Kidney capillary endothelial cell (primary cell): Measurements from ENCODE around the gene MMRN1.

ENCODE experiments used
- DNase-seq: peaks from one replicate; pipeline ENCODE4 v3.0.0-alpha.2; 2018; ENCODE audit warnings: low spot score

Gene MMRN1

DNA sequence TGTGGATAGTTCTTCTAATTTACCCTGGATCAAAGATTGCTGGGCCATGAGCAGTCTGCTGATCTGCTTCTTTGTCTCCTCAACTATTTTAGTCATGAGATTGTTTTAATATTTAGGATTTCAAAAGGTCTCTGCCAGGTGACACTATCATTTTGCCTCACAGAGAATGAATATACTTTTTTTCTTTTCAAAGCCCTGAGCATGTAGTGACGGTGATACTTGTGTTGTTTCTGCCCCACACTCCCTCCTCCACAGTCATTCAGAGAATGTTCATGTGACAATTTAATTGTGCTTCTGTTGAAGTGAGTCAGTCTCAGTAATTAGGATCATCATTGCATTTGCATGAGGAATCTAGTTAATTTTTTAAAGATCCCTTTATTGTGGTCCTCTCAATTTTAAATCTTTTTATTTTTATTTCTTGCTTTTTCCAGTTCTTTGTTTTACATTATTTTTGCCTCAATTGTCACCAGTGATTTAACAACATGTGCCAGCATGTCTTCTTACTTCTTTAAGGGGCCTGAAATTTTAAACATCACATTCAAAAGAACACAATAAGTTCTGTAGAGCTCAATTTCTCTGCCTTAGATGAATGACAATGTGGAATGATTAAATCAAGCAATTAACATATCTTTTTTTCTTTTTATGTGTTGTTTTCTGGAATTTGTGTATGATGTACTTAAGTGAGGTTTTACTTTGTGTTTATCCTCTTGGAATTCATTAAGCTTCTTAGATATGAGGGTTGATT is 12.3 kb downstream of the MMRN1 start:
- no peak for DNase-seq

DNA sequence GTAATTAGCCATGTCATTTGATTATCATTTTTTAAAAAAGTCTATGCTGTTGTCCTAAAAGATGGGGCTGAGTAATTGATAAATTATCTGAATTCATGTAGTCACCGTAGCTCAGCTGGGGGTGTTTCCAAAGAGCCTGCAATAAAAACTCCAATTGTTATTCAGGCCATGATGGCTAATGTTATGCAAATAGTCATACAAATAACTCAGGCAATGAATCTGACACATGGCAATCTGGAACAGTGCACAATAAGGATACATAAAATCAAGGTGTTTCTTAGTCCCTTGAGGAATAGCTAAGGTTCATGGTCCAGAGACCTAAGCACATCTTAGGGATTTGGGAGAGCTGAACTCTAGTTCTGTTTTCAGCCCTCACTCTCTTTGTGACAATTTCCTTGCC is 15.2 kb downstream of the MMRN1 start:
- DNase-seq, result no peak

DNA sequence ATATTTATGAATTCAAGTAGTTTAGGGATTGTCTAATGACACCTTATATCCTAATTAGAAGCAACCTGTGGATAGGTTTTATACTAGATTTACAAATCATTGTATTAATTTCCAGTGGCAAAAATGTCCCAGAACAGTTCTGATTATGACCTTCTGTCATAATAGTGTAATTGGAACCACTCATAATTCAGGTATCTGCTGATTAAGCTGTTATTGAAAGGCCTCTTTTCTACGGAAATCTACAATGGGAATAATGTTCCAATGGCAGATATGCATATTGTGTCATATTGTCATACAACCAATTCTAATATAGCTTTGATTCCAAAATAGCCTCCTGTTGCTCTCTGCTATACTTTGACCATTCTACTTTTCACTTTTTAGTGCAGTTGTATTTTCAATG is 19.0 kb downstream of the MMRN1 start:
- no peak for DNase-seq

DNA sequence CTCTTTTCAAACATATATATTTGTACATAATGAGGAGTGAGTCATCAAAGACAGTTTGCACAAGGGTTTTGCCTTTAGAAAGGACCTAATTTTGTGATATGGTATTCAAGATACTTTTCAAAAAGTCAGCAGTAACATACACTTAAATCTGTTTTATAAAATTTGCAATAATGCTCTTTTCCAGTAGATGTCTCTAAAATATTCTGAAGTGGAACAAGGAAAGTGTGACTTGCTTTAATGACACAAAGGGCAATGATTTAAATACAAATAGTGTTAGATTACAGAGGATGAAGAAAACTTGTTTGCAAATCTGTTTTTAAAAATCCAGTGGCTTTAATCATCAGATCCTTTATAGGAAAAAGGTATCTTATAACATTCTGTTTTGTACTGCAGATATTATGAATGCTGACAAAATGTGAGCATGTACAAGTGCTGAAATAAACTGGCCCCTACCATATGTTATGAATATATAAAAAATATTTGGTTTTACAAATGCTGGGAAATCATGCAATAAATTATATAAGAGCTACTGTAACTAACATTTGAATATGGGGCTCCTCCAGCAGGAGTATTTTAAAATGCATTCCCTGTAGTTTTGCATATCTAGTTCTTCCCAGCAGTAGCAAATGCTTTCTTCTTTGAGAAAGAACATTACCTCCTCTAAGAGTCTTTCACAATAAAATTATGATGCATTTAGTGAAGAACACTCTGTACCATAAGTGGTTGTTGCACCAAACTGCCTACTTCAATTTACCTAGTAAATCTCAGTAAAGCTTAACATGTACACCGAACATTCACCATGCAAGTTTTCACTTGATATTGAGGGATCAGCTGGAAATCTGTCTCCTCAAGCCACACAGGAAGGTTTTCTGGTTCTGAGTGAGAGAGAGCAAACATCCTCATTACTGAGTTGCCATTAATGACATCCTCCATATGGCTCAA is 20.2 kb downstream of the MMRN1 start:
- no peak for DNase-seq

DNA sequence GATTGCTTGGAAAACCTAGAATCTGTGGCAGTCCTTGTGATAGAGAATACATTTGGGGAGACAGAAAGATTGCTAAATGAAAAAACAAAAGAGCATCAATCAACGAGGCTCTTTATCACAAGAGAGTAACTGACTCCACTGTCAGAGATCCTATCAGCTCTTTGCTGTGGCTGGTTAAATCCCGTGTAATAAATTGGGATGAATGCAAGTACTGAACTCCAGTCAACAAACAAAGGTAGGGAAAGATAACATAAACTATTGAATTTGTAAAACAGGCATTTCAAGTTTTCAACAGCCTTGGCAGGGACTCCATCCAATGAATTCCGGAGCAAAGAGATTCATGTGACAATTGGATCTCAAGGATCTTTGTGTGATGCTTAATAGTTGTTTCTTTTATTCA is 21.3 kb downstream of the MMRN1 start:
- DNase-seq, result no peak

DNA sequence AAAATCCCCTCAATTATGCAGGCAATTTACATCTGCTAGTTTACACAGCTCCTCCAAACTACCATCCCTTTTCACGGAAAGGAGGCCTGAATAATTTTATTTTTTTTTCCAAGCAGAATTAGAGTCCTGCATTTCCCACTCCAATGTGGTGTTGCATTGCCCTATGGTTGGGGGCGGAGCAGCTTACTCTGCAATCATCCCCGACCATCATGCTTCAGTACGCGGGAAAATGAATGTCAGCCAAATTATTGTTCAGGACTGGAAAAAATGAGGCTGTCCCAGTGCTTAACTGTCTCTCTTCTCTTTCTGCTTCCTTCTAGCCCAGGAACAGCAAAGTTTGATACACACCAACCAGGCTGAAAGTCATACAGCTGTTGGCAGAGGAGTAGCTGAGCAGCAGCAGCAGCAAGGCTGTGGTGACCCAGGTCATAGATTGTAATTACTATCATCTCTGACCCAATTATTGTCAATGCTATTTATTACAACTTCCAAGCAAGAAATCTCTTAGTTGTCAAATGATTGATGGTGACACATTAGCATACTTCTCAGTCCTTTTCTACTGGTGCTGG is 28.3 kb downstream of the MMRN1 start:
- no peak for DNase-seq

DNA sequence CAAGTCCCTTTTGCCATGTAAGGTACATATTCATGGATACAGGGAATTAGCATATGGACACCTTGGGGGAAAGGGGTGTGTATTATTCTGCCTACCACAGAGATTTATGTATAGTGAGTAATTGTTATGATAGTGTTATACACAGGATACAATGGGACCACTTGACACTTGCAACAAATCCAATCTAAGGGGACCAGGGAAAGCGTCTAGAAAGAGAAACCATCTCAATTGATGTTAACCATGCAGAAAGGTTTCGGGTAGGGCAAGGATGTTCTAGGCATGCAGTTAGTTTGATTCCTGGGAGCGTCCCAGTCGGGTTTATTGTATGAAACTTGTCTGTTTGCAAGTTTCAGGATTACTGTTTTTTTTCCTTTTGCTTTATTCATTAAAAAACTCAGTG is 34.2 kb downstream of the MMRN1 start:
- no peak for DNase-seq

DNA sequence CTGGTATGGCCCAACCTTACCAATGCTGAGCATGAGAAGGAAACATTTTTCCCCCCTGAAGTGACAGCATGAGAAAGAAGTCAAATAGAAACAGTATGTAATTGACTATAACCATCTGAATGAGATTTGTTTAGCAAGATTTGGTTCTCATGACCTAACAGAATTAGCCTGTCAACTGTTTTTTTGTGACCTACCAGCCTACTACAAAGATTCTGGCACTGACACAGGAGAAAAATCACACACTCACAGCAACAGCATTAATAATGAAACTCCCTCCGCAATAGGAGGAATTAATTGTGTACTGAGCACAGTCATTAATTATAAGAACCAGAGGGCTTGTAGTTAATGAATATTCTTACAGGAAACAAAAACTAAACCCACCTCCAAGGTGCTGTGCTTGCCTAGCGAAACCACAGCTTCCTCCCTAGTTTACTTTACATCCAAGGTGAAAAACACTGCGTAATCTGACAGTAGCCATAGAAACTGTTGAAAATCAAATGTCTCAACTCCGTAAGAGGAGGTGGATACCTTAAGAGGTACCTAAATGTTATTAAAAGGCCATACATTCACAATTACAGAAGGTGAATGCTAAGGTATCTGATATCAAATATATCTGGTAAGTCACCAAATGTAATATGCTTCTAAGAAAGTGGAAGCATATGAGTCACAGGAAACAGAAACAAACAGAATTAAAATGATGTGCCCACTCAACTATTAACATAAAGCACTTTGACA is 34.9 kb downstream of the MMRN1 start:
- peak; percentile 25 for DNase-seq

DNA sequence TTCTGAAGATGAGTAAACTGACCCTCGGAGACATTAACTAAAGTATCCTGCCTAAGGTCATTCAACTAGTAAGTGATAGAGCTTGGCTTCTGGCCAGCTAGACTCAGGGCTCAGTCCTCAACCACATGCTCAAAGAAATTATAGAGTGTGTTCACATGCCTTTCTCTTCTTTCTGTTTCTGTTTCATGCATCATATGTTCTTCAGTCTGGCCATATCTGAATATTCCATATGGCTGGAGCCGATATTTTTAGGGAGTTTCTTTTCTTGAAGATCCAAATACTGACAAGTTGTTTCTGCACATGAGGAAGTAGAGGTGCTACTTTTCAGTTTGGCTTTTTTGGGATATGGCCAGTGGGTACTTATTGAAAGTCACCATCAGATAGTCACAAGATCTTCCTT is 44.9 kb downstream of the MMRN1 start:
- DNase-seq, result no peak

DNA sequence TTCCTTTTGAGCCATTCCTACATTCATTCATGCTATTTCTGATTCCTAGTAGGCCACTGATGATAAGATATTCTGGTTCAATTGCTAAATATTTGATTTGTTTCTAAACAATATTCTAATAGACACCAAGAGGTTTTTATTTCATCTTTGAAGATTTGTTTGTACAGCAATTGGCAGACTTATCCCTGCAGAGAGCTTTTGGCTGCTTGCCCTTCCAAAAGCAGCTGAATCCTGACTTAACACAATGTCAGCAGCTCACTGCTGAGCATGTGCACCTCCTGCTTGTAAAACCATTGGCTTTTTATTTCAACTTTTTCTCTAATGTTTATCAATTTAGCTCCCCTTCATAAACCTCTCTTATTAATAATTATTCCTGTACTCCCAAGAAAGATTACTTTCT is 45.3 kb downstream of the MMRN1 start:
- DNase-seq, result no peak

DNA sequence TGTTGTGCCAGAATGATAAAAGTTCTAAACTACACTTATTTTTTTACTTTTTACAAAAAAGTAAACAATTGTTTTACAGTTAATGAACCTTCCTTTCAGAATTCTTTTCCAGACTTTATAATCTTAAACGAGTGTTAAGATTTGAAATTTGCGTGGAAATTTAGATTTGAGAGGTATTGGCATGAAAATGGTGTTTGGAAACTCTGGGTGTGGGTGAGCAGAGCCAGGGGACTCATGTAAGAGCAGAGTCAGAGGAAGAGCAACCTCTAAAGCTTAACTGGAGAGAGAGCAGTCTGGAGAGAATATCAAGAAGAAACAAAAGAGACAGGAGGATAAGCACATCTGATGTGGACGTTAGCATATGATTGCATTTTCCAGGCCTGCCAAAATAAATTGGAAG is 48.2 kb downstream of the MMRN1 start:
- DNase-seq, result no peak

DNA sequence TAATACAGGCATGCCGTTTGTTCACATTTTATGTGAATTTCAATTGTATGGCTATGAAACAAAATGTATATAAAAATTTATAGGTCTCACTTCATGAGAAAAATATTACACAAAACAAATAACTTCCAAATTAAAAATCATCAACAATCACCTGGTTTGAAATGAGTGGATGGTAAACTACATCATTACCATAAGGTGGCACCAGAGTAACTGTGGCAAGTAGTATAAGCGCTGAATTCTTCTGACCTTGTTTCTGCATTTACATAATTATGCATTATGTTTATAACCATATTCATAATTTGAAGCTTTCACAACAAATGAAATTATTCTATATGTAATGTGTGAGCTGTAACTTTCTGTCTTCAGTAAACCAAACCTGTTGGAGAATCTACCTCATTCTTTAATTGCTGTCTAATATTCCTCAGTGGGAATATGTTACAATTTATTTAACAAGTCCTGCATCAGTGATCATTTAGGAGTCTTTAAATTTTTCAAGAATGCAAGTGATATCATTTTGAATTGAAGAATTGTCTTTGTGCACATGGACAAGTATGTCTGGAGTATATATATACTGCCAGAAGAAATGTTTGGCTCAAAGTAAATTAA is 55.2 kb downstream of the MMRN1 start:
- DNase-seq, result no peak

DNA sequence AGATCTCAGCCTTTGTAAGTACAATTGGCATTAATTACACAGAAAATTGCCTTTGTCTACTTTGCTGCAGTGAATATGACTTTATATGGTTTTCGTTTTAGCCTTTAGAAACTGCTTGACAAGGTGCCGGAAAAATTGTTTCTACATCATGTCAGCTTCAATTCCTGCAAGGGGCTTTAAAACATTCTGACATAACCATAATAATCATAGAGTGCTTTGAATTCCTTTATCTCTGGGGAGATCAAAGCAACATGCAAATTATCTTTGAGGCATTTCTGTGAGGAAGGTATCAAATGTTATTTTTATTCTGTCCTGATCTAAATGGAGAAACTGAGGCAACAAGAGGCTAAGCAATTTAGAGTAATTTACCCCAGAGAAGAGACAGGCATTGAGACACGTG is 57.8 kb downstream of the MMRN1 start:
- DNase-seq, result no peak

DNA sequence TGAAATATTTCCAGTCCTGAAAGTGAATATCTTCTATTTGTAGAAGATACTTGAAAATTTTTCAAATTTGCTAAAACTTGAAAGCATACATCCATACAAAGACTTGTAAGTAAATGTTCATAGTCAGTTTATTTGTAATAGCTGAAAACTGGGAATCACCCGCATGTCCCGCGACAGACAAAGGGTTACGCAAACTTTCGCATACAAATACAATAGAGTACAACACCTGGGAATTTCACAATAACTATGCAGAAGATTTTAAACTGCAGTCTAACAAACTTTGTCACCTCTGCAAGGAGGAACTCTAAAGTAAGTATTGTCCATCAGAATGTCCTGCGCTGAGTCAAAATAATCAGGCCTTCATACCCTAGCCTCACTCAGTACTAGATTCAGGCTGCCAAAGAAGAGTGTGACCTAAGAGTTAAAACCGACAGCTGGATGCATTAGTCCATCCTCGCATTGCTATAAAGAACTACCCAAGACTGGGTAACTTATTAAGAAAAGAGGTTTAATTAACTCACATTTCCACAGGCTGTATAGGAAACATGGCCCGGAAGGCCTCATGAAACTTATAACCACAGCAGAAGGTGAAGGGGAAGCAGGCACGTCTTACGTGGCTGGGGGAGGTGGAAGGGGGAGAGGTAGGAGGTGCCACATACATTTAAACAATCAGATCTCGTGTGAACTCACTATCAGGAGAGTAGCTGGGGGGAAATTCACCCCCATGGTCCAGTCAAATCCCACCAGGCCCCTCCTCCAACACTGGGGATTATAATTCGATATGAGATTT is 60.4 kb downstream of the MMRN1 start:
- no peak for DNase-seq

DNA sequence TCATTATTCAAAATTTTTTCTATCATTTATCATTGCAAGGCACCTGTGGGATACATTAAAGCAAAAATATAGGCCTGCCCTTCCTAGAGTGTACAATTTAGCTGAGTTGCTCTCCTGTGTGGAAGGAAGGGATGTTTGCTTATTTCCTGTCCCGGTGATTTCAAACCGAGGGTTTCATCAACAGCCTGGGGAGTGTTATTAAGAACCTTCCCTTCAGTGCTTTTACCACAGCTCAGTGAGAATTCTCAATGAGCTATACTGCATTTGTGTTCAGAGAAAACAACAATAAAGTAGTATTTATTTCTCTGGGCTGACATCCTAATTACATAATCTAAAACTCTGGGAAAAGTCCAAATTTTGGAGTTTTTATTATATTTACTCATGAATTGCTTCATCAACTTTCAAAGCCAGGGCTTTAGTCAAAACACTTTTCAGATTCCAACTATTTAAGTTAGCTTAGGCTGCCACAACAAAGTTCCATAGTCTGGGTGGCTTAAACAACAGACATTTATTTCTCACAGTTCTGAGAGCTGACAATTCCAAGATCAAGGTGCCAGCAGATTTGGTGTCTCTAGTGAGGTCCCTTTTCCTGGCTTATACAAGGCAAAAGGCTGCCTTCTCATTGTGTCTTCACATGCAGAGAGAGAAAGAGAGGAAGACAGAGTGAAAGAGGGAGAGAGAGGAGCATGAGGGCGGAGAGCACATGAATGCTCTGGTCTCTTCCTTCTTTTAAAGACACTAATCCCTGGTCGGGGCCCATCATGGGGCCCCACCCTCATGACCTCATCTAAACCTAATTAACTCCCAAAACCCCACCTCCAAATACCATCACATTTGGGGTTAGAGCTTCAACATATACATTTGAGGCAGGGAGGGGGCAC is 62.6 kb downstream of the MMRN1 start:
- no peak for DNase-seq

DNA sequence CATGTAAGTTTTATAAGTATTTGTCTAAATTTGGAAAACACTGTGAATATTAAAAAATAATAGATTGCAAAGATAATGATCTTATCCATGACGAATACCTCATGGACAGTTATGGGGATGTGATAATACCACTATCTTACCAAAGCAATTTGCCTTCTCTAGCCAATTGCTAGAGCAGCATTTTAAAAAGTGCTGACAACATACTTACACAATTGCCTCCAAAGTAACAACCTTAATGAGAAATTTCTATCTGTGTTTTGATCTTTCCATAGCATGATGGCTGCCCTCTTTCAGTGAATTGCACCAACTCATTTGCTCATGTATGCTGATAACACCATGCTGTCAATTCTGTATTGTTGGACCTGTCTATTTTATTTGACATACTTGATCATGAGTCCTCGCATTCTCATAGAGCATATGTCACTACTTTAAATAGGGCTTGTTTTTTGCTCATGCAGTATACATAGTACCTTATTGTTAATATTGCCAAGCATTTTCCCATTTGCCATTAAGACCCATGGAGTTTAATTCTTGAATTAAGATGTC is 87.2 kb downstream of the MMRN1 start:
- no peak for DNase-seq

DNA sequence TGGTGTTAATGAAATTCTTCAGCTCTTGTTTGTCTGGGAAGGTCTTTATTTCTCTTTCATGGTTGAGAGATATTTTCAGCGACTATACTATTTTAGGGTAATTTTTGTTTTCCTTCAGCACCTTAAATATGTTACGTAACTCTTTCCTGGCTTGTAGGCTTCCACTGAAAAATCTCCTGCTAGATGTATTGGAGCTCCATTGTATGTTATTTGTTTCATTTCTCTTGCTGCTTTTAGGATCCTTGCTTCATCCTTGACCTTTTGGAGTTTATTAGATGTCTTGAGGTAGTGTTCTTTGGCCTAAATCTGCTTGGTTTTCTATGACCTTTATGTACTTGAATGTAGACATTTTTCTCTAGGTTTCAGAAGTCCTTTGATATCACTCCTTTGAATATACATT is 93.6 kb downstream of the MMRN1 start:
- no peak for DNase-seq

DNA sequence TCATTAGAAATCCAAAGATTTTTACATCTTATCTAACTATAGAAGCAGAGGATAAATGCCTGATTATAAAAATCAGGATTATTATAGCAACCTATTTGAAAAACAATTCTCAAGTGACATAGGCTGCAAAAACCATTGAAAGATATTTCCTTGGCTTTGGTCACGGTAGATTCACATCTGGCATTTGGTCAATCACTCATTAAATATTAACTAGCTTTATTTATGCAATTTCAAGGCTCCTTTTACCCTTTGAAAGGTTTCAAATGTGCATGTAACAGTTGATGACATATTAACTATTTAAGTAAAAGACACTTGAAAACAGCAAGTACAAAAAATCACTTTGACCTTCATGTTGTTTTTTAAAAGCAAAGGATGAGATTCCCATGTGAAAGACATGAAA is 98.1 kb downstream of the MMRN1 start:
- no peak for DNase-seq

DNA sequence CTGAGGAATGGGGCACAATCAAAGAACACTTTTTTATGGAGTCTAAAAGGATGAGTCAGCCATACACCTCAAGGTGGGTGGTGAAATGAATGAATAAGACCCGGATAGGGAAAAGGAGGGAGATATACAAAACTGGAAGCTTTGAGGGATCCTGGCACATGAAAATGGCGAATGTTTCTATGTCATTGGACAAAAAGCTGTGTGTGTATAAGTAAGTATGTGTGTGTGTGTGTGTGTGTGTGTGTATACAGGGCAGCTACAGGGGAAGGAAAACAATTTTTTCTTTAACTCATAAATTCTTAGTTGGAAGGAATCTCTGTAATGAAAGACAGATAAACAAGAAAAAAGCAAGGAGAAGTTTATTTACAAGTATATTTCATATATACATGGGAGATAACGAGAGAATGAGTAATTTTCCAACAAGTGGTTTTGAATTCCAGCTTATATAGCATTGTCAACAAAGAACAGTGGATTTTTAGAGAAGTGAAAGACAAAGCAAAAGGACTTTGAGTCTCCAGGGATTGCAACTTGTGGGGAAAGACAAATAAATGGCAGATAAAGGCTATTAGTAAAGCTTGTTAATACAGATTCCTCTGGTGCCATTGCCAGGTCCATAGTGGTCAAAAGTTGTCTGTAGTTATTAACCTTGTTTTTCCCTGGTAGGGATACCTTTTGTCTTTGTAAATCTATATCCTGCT is 99.7 kb downstream of the MMRN1 start:
- DNase-seq, result no peak
